Ovary (tissue), 9 donors: ENCODE data around the gene POU1F1. TPM values are rescaled to one million over a fixed set of nuclear protein-coding genes. Genes with fewer than 3 reads are reported as not detected.

ENCODE experiments used
- DNase-seq, 5 donors: peaks; one replicate each; pipeline ENCODE4 v3.0.0-alpha.2; 2019 to 2020
- H3K27ac ChIP-seq, 2 donors: fragments of 200-600 bp; one replicate each; pipeline versions ENCODE4 v1.5.1 to v1.8.0; 2019 to 2022
- H3K27me3 ChIP-seq: fragments of 200-600 bp; one replicate; pipeline ENCODE4 v1.8.0; 2022
- H3K36me3 ChIP-seq: fragments of 200-600 bp; sonication (generic); one replicate; pipeline ENCODE4 v1.5.1; 2019
- H3K4me1 ChIP-seq: one replicate; pipeline ENCODE4 v1.8.1; 2013; ENCODE audit warnings: mild to moderate bottlenecking, moderate library complexity; ENCODE audit not compliant: insufficient read depth
- H3K4me3 ChIP-seq: fragments of 200-600 bp; sonication (generic); one replicate; pipeline ENCODE4 v1.5.1; 2017
- H3K9me3 ChIP-seq, 2 donors: fragments of 200-600 bp in 1 of 2; sonication (generic) in 1 of 2; one replicate each; pipeline versions ENCODE4 v1.5.1 to v1.8.1; 2013 to 2019; ENCODE audit warnings: mild to moderate bottlenecking in 1 of 2, moderate library complexity in 1 of 2
- EP300 ChIP-seq: sonication (generic); formaldehyde crosslinking; IDR thresholded peaks from one replicate; pipeline ENCODE4 v1.6.1; 2017; ENCODE audit warnings: antibody characterized with exemption
- POLR2A ChIP-seq: fragments of 450-650 bp; IDR thresholded peaks from one replicate; pipeline ENCODE4 v1.6.1; 2017; ENCODE audit warnings: antibody characterized with exemption, mild to moderate bottlenecking, moderate library complexity
- WGBS, 3 donors: extraction: QIAGEN DNeasy Blood & Tissue Kit in 1 of 3; methylation state at CpG; one replicate each; pipeline versions ENCODE4 v1.1.5 to v1.1.7; 2013 to 2017; 5-methylcytosine and 5-hydroxymethylcytosine counted together
- intact Hi-C, 4 donors: fragments of 100-400 bp; cut with DNase I; formaldehyde crosslinking; loops; one replicate each; pipeline versions ENCODE4 v1.11.0 to v1.15.1; 2022 to 2023
- polyA plus RNA-seq, 2 donors: library from polyadenylated mRNA; stranded (reverse); fragments of 200-250 nt in 1 of 2; fragments of 350-450 nt in 1 of 2; fragmentation: Illumina TruSeq in 1 of 2; extraction: RNeasy Lipid Tissue Mini Kit (QIAGEN cat#74804) in 1 of 2; gene quantifications; one replicate each; pipeline ENCODE4 v1.2.3, GENCODE V29; 2013 to 2014
- total RNA-seq, 7 donors: library from RNA; depleted of rRNA in 2 of 7; stranded (reverse); fragments of >200 nt in 2 of 7; fragmentation: NEBNext Ultra II Directional in 3 of 7; extraction: Animal tissue kit (Norgen Biotek cat#: 25700) in 3 of 7; gene quantifications; one replicate each; pipeline versions ENCODE4 v1.1.0 to v1.2.4, GENCODE V29; 2016 to 2023
- TF ChIP-seq, protein P1 (sequence below), 3 donors: fragments of 450-650 bp in 2 of 3; fragments of 200-600 bp in 1 of 3; IDR thresholded peaks; one replicate each; pipeline versions ENCODE4 v1.5.1 to v1.8.0; 2016 to 2022; ENCODE audit warnings: antibody characterized with exemption in 3 of 3, mild to moderate bottlenecking in 1 of 3
- donor health status: DM: no; HTN: no; CAD: no; lungs with moderate emphysema.
- donor health status: DM: no; HTN: no; CAD: no.
- donor health status: Bipolar disorder and iron deficiency.
- donor health status: DM: yes; HTN: yes; CAD: no.
- donor health status: DM: no; HTN: no; CAD: no.
- donor health status: DM: yes; HTN: yes; CAD: no.

The POU1F1 gene
- total and polyA plus RNA-seq, 9 donors: not detected

DNA sequence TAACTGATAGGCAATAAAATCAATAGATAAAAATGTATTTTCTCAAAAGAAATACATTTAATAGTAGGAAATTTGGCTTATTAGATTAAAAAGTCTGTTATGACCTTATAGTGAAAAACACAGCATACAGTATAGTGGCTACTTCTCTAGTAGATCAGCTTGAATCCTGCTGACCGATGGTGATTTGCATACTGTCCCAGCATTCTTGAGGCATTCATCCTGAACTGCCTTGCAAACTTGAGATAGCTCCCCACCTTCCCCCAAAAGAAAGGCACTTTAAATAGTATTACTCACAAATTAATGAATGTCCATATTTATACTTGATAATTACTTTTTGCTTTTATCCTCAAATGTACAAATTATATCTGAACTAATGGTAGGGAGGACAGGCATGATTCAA lies 42.6 kb downstream of the POU1F1 start:
- WGBS, 3 donors: 100% methylated on average over 1 of the region's 1 CpG
- Histone ChIP-seq H3K27me3 (no peaks in the 10 kb centered on the region), H3K4me1 (peaks cover 2% of the 10 kb centered on the region), H3K4me3 (no peak overlapping the region), H3K9me3 (no peaks in the 10 kb centered on the region), H3K36me3 (no peaks in the 10 kb centered on the region), H3K27ac (no peak overlapping the region)
- TF ChIP-seq, protein P1, sequence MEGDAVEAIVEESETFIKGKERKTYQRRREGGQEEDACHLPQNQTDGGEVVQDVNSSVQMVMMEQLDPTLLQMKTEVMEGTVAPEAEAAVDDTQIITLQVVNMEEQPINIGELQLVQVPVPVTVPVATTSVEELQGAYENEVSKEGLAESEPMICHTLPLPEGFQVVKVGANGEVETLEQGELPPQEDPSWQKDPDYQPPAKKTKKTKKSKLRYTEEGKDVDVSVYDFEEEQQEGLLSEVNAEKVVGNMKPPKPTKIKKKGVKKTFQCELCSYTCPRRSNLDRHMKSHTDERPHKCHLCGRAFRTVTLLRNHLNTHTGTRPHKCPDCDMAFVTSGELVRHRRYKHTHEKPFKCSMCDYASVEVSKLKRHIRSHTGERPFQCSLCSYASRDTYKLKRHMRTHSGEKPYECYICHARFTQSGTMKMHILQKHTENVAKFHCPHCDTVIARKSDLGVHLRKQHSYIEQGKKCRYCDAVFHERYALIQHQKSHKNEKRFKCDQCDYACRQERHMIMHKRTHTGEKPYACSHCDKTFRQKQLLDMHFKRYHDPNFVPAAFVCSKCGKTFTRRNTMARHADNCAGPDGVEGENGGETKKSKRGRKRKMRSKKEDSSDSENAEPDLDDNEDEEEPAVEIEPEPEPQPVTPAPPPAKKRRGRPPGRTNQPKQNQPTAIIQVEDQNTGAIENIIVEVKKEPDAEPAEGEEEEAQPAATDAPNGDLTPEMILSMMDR (IDR thresholded peaks at IDR 0.05): no peak
- TF ChIP-seq POLR2A (no peak), EP300 (no peak)
- intact Hi-C loops: no loop called here
- no peak for DNase-seq

DNA sequence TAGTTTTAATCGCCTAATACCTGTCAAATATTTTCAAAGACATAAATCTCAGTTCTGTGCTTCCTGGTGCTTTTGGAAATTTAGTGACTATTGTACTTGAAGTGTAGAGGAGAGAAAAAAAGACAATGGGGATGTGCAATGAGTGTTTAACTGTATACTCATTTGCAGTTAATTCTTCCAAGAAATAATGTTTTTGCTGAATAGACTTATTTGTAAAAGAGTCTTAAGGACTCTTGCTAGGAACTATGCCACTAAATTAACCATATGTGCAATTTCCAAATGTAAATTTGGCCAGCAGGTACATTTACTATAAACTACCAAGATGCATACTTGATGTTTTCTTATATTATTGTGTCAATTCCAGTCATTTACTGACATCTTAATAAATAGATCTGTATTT lies 47.3 kb downstream of the POU1F1 start:
- intact Hi-C loops: no loop called here
- Histone ChIP-seq H3K27me3 (no peaks in the 10 kb centered on the region), H3K9me3 (no peaks in the 10 kb centered on the region), H3K36me3 (no peaks in the 10 kb centered on the region), H3K4me1 (peaks cover 4% of the 10 kb centered on the region), H3K27ac (no peak overlapping the region), H3K4me3 (no peak overlapping the region)
- WGBS, 3 donors: 60 to 74% (median 62%) methylated on average over 1 of the region's 1 CpG
- TF ChIP-seq POLR2A: no peak
- TF ChIP-seq, protein P1 (IDR thresholded peaks at IDR 0.05): no peak
- TF ChIP-seq EP300: no peak
- DNase-seq: no peak

DNA sequence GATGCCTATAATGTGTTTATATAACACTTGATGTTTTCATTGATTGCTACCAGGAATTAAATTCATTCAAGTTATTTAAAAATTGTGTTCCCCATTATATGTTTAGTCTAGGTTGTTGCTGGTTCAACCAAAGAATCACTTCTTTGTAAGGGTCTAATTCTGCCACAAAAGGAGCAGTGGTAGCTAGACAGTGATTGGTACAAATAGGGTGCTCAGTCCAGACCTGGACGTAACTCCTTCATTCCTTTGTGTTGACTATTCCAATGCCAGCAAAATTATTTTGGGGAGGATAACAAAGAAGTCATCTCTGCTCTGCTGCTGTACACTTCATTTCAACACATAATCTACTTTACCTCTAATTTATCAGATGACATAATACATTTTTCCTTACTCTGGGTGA lies 48.1 kb downstream of the POU1F1 start:
- TF ChIP-seq EP300 (no peak), POLR2A (no peak)
- TF ChIP-seq, protein P1 (IDR thresholded peaks at IDR 0.05): no peak
- Histone ChIP-seq H3K4me1 (peaks cover 2% of the 10 kb centered on the region), H3K27ac (no peak overlapping the region), H3K9me3 (no peaks in the 10 kb centered on the region), H3K4me3 (peak overlapping the region; percentile 76), H3K27me3 (no peaks in the 10 kb centered on the region), H3K36me3 (no peaks in the 10 kb centered on the region)
- WGBS, 3 donors: 3 to 8% (median 5%) methylated on average over 1 of the region's 1 CpG
- intact Hi-C loops: no loop called here
- DNase-seq: no peak

DNA sequence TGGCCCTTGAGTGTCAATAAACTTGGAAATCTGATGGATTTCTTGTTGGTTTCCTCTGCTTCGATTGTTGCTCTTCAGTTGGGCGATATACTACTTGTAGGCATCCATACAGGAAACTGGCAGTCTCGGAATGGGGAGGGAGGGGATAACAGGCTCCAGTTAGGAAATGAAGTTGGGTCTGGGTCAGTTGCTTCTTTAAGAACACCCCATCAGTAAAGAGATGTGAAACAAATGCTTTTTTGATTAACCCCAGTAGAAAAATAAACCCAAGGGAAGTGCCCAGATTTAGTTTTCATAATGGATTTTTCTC lies 48.6 kb downstream of the POU1F1 start:
- 1% methylated on average over 3 of the region's 3 CpGs for WGBS, 3 donors
- Histone ChIP-seq H3K4me1 (peaks cover 2% of the 10 kb centered on the region), H3K27me3 (no peaks in the 10 kb centered on the region), H3K36me3 (no peaks in the 10 kb centered on the region), H3K9me3 (no peaks in the 10 kb centered on the region), H3K4me3 (peak overlapping the region; percentile 76), H3K27ac (peak overlapping the region; percentile 80 to 93)
- intact Hi-C loops: no loop called here
- no peak for DNase-seq
- TF ChIP-seq, protein P1 (IDR thresholded peaks at IDR 0.05): no peak
- TF ChIP-seq POLR2A: no peak
- no peak for TF ChIP-seq EP300
